Measurements from ENCODE around the gene DDHD1. TPM values are rescaled to one million over a fixed set of nuclear protein-coding genes. Genes with fewer than 3 reads are reported as not detected.

Gene DDHD1
- total RNA-seq, 1 experiment from 2014 or later: 10.6 TPM

DNA sequence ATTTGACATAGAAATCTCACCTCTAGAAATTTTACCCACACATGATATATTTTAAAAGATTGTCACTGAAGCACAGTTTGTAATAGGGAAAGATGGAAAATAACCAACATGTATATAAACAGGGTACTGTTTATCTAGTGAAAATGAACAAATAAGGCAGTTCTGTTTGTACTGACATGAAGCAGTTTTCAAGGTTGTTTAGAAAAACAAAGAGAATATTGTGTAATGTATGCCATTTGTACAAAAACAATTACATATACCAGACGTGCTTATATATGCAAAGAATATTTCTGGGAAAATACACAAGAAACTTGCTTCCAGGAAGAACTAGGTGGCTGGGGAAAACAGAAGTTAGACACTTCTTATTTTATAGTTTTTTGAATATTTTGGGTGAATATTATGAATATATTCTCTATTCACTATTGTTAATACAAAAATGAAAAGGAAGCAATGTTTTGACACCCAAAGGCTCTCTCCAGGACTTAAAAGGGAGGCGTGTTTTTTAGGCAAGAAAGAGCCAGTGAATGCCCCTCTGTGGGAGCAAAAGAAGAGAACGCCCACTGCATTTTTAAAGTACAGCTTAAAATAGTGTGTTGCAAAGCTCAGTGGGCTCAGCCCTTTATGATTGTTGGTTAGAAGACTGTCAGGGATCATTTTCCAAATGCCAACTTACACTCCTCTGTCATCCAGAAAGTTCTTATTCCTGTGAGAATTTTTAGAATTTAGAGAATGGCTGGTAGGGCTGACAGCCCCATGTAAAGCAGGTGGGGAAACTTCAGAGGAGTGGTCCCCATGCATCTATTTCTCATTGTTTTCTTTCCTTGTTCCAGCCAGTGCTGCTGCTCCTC lies 142.7 kb downstream of the DDHD1 start:
- intact Hi-C loops (cut with micrococcal nuclease; ENCODE audit: unreplicated experiment) (no loop called here), in situ Hi-C loops (cut with HindIII; ENCODE audit: low pct_unique_long_range_greater_than_20kb, low sequenced_read_pairs) (no loop called here)
- Histone ChIP-seq H3K4me3 (ENCODE audit: low read depth in 2 of 2, low read length in 2 of 2) (no peak overlapping the region), H3K27me3 (ENCODE audit: control insufficient read depth, insufficient read depth, low read length) (no peaks in the 10 kb centered on the region), H3K36me3 (ENCODE audit: control insufficient read depth, insufficient read depth, low read length) (no peaks in the 10 kb centered on the region), H3K27ac (ENCODE audit: low read length) (no peak overlapping the region), H3K9me3 (ENCODE audit: control insufficient read depth, insufficient read depth, low read depth, low read length) (no peaks in the 10 kb centered on the region), H3K4me1 (ENCODE audit: control insufficient read depth, insufficient read depth, low read length) (no peaks in the 10 kb centered on the region)
- ChIA-PET CTCF (no interaction called here), POLR2A (no interaction called here)
- TF ChIP-seq SIN3A (IDR thresholded peaks at IDR 0.05; ENCODE audit: borderline replicate concordance, insufficient read depth, low read depth, low read length): no peak
- TF ChIP-seq, protein P1, sequence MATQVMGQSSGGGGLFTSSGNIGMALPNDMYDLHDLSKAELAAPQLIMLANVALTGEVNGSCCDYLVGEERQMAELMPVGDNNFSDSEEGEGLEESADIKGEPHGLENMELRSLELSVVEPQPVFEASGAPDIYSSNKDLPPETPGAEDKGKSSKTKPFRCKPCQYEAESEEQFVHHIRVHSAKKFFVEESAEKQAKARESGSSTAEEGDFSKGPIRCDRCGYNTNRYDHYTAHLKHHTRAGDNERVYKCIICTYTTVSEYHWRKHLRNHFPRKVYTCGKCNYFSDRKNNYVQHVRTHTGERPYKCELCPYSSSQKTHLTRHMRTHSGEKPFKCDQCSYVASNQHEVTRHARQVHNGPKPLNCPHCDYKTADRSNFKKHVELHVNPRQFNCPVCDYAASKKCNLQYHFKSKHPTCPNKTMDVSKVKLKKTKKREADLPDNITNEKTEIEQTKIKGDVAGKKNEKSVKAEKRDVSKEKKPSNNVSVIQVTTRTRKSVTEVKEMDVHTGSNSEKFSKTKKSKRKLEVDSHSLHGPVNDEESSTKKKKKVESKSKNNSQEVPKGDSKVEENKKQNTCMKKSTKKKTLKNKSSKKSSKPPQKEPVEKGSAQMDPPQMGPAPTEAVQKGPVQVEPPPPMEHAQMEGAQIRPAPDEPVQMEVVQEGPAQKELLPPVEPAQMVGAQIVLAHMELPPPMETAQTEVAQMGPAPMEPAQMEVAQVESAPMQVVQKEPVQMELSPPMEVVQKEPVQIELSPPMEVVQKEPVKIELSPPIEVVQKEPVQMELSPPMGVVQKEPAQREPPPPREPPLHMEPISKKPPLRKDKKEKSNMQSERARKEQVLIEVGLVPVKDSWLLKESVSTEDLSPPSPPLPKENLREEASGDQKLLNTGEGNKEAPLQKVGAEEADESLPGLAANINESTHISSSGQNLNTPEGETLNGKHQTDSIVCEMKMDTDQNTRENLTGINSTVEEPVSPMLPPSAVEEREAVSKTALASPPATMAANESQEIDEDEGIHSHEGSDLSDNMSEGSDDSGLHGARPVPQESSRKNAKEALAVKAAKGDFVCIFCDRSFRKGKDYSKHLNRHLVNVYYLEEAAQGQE (IDR thresholded peaks at IDR 0.05; ENCODE audit: insufficient read depth in 1 of 2, low read depth in 2 of 2, low read length in 1 of 2): no peak
- no peak for TF ChIP-seq TCF7L2 (IDR thresholded peaks at IDR 0.05; ENCODE audit: low read depth, low read length)
- TF ChIP-seq, protein P2, sequence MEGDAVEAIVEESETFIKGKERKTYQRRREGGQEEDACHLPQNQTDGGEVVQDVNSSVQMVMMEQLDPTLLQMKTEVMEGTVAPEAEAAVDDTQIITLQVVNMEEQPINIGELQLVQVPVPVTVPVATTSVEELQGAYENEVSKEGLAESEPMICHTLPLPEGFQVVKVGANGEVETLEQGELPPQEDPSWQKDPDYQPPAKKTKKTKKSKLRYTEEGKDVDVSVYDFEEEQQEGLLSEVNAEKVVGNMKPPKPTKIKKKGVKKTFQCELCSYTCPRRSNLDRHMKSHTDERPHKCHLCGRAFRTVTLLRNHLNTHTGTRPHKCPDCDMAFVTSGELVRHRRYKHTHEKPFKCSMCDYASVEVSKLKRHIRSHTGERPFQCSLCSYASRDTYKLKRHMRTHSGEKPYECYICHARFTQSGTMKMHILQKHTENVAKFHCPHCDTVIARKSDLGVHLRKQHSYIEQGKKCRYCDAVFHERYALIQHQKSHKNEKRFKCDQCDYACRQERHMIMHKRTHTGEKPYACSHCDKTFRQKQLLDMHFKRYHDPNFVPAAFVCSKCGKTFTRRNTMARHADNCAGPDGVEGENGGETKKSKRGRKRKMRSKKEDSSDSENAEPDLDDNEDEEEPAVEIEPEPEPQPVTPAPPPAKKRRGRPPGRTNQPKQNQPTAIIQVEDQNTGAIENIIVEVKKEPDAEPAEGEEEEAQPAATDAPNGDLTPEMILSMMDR (IDR thresholded peaks at IDR 0.05): no peak
- TF ChIP-seq POLR2AphosphoS5 (IDR thresholded peaks at IDR 0.05; ENCODE audit: low read depth, low read length): no peak
- ATAC-seq (no peak), DNase-seq (ENCODE audit: low read depth, low spot score) (no peak)
- no TSS peak for BruUV-seq (replicated peaks)

DNA sequence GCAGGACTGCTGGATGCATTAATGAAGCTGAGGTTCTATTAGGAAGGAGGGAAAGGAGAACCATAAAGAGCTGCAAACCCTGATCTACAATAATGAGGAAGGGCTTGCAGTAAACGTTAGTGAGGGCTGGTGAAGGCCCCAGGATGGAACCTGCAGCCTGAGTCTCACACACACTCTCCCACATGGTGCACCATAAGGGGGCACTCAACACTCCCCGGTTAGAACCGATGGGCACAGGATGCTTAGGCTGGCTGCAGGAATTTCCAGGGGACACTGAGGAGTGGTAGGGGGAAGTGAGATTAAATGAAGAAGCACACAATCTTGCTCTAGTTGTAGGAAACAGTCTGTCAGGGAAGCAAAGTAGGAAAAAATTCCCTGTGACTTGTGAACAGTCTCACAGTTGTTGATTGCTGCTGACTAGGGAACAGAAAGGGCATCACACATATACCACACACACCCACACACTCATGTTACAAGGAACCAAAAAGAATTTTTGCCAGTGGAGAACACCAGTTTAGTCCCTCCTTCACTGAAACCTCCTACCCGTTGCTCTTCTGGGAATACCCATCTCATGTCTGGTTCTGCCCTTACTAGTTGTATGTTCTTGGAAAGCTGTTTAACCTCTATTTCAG lies 146.1 kb downstream of the DDHD1 start:
- no peak for ATAC-seq
- POLR2A ChIA-PET: no interaction called here
- intact Hi-C loops (cut with micrococcal nuclease; ENCODE audit: unreplicated experiment): no loop called here

More for the DNA sequence above, 146.1 kb downstream of the DDHD1 start:
- TF ChIP-seq SIN3A (IDR thresholded peaks at IDR 0.05; ENCODE audit: borderline replicate concordance, insufficient read depth, low read depth, low read length): no peak
- TF ChIP-seq, protein P2 (IDR thresholded peaks at IDR 0.05): no peak
- no peak for TF ChIP-seq POLR2AphosphoS5 (IDR thresholded peaks at IDR 0.05; ENCODE audit: low read depth, low read length)
- TF ChIP-seq, protein P1 (IDR thresholded peaks at IDR 0.05; ENCODE audit: insufficient read depth in 1 of 2, low read depth in 2 of 2, low read length in 1 of 2): no peak
- no peak for TF ChIP-seq TCF7L2 (IDR thresholded peaks at IDR 0.05; ENCODE audit: low read depth, low read length)
- no peaks in the 10 kb centered on the region for H3K36me3 ChIP-seq (ENCODE audit: control insufficient read depth, insufficient read depth, low read length)
- H3K4me1 ChIP-seq (ENCODE audit: control insufficient read depth, insufficient read depth, low read length): no peaks in the 10 kb centered on the region
- no peak for DNase-seq (ENCODE audit: low read depth, low spot score)
- no peak overlapping the region for H3K27ac ChIP-seq (ENCODE audit: low read length)
- H3K4me3 ChIP-seq (ENCODE audit: low read depth in 2 of 2, low read length in 2 of 2): no peak overlapping the region
- in situ Hi-C loops (cut with HindIII; ENCODE audit: low pct_unique_long_range_greater_than_20kb, low sequenced_read_pairs): no loop called here
- CTCF ChIA-PET: no interaction called here
- no peaks in the 10 kb centered on the region for H3K27me3 ChIP-seq (ENCODE audit: control insufficient read depth, insufficient read depth, low read length)
- BruUV-seq (replicated peaks): no TSS peak
- H3K9me3 ChIP-seq (ENCODE audit: control insufficient read depth, insufficient read depth, low read depth, low read length): no peaks in the 10 kb centered on the region
